Adipose tissue (tissue), 3 donors: ENCODE results near the gene IGSF3. TPM values are rescaled to one million over a fixed set of nuclear protein-coding genes. Genes with fewer than 3 reads are reported as not detected.
"Not testable (repeated sequence)": the region's sequence is repeated elsewhere in the genome, so short reads cannot be mapped to it uniquely, and the experiment has no call there.

ENCODE experiments used
- H3K27ac ChIP-seq: one replicate; pipeline ENCODE4 v1.5.1; 2013; ENCODE audit warnings: low read depth, low read length
- WGBS, 3 donors: extraction: QIAGEN DNeasy Blood & Tissue Kit; methylation state at CpG; one replicate each; pipeline ENCODE4 v1.1.7; 2013; 5-methylcytosine and 5-hydroxymethylcytosine counted together
- polyA plus RNA-seq, 3 donors: library from polyadenylated mRNA; stranded (reverse); fragments of 200-250 nt; gene quantifications; one replicate each; pipeline ENCODE4 v1.2.3, GENCODE V29; 2013
- donor health status: healthy with polysubstance abuse.
- donor health status: Bipolar disorder and iron deficiency.
- donor health status: healthy.

Gene IGSF3
- polyA plus RNA-seq, 3 donors = 1.0 to 1.9 (median 1.1) TPM

DNA sequence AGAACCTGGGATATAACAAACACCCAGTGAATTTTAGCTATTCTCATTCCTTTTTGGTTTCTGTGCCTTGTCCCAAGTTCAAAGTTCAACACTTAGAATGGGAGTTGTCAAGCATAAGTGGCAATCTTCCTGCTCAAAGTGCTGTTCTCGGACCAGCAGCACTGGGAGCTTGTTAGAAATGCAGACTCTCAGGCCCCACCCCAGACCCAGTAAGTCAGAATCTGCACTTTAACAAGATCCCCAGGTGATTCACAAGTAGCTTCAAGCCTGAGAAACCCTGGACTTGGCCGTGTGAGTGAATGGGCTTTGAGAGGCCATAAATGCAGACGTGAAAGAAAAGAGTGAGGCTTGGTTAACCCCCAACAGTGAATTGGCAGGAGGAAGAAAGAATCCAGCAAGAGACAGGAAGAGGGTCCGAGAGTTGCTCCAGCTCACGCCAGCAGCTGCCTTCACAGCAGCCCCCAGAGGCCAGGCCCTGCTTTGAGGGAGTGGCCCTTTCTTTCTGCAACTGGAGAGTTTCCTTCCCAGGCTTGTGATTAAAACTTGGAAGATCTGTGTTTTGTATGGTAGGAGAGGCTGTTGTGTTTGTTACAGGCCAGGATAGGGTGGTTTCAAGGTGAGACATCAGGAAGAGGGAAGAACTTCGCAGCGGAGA lies 75.5 kb downstream of the IGSF3 start:
- 78 to 90% (median 79%) methylated on average over 6 to 7 of the region's 7 CpGs for whole genome bisulfite sequencing, 3 donors
- H3K27ac ChIP-seq = not testable (repeated sequence)

DNA sequence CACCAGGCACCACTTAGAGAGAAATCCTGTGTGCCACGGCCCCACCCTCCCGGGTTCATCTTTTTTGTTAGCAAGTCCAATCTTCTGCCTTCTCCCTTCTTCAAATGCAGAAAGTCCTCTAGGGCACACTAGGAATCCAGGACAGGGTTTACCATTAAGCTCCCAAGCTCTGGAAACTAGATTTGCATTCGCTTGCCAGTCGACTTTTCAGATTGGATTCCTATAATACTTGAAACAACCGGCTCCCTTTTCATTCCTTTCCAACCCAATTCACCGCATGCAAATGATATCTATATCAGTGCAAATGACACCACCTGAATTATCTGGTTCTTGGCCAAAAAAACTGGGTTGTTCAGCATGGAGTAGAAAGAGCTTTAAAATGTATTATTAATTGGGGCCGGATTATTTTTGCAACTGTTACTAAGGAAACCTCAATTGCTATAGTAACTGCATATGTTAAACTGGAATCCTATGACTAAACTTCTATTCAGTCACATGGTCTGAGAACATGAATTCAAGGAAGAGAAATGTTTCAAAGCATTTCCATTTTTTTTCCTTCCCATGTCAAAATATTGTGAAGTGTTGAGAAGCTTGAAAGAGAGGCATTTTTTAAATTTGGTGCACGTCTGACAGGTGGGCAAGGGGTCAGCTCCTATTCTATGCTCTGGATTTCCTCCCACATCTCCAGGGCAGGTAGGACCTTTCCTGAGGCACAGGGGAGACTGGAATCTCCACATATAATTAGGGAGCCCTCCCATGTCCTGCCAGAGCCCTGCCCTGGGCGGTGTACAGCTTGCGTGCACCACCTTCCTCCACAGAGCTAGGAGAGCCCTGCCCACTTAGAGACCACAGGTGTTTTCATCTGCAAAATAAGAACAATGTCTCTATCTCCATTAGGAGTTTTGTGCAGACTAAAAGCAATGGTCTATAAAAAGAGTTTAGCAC lies 76.3 kb downstream of the IGSF3 start:
- WGBS, 3 donors = 77 to 92% (median 77%) methylated on average over 4 to 5 of the region's 10 CpGs
- H3K27ac ChIP-seq = not testable (repeated sequence)

DNA sequence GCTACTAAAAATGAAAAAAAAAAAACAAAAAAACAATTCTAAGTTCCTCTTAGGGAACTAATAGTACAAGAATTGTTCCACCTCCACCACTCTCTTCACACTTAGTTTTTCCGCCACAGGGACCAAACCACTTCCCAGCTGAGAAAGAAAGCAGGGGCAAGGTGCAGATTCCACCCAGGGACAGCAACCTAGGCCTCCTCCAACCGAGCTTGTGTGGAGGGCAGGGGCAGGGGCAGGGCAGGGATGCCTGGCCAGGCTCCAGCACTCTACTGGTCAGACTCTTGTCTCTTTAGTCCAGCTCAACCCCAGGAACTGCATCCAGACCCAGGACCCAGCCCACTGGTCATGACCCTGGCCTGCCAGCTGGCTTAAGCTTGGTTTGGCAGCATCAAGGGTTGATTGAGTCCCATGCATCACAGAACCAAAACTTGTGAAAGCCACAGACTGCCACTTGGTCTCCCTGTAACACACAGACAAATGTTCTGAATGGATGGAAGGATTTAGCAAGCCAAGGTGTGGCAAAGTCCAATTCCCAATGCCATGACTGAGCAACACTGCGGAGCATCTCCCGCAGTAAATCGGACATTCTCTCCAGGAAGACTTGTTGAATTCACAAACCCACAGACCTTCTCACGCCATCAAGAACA lies 77.1 kb downstream of the IGSF3 start:
- H3K27ac ChIP-seq = not testable (repeated sequence)
- 80 to 87% (median 85%) methylated on average over 6 of the region's 6 CpGs for WGBS, 3 donors

DNA sequence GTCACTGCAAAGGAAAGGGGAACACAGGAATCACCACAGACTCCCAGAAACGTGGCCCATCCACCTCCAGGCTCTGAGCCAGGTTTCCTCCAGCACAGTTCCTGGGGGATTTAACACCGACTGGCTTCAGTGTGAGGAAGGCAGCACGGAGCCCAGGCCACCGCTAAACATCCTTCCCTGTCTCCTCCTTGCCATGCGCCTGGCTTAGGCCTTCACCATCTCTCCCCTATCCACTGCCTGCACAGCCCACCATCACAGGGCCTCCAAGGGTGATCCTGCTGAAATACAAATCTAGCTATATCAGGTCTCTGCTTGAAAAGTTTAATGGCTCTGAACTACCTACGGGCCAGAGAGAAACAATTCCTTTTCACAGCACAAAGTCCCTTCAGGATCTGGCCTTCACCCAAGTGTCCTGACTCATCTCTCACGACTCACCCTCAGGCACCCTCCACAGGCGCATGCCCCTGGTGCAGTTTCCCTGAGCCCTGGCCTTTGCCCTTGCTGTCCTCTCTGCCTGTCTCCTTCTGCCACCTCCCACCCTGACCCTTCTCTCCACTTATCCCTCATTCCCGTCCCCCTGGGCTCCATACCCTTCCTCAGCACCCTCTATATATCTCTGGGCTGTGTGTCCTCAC lies 78.3 kb downstream of the IGSF3 start:
- H3K27ac ChIP-seq = not testable (repeated sequence)
- 55 to 66% (median 61%) methylated on average over 9 of the region's 9 CpGs for WGBS, 3 donors

DNA sequence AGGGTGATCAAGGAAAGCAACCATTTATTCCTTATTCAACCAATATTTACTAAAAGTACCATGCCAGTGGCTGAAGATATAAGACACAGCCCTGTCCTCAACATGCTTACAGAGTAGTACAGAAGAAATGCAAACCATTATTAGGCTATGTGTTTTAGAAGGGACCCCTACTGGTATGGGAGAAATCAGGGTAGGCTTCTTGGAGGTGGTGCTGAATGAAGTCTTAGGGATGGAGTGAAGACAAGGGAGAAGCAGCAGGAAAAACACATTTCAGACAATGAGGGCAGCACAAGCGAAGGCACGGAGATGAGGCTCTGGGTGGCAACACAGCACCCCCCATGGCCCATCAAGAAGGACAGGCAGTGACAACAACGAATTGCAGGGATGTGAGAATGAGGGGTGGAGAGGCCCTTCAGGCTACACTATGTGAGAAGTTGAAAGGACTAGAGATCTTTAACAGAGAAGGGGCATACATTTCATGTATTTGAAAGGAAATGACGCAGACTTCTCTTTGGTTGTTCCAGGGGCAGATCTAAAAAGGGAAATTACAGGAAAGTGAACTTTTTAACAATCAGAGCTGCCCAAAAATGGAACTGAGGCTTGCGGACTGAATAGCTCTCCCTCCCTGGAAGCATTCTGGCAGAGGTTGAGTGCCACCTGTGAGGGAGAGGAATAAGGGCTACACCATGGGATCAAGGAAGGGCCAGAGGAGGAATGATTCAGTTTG lies 79.9 kb downstream of the IGSF3 start:
- WGBS, 3 donors = 62 to 86% (median 65%) methylated on average over 5 of the region's 5 CpGs
- no peak overlapping the region for H3K27ac ChIP-seq

DNA sequence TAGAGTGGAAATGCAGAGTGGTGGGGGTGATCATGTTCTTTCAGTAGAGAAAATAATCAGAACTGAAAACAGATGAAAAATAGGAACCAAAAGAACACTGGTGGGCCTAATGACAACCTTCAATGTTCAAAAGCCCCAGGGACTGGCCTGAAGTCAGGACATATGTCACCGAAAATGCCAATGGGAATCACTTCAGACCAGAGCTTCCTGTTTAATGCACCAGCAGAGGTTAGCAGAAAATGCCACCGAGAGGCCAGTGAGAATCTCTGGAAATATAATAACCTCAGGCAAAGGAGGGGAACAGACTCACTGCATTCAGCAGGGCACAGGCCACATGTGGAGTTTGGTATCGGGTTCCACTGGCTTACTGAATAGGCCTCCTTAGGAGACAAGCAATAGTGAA lies 80.8 kb downstream of the IGSF3 start:
- WGBS, 3 donors = 80 to 84% (median 82%) methylated on average over 3 of the region's 3 CpGs
- H3K27ac ChIP-seq = no peak overlapping the region

DNA sequence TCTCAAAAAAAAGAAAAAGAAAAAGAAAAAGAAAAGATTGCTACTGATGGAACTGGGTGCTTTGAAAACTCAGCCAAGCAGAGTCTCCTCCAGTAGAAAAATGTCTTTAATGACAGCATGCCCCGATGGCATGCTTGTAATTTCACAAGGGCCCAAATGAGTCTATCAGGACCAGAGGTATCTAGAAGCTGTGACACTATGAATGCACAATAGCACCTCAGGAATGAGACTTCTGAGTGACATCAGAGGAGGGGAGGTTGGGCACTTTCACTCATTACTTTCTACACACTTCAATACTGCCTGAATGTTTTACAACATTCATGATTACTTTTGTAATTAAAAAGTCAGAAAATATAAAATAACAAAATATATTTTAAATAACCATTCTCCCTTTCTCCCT lies 81.6 kb downstream of the IGSF3 start:
- 70 to 78% (median 77%) methylated on average over 1 of the region's 1 CpG for WGBS, 3 donors
- H3K27ac ChIP-seq = no peak overlapping the region

DNA sequence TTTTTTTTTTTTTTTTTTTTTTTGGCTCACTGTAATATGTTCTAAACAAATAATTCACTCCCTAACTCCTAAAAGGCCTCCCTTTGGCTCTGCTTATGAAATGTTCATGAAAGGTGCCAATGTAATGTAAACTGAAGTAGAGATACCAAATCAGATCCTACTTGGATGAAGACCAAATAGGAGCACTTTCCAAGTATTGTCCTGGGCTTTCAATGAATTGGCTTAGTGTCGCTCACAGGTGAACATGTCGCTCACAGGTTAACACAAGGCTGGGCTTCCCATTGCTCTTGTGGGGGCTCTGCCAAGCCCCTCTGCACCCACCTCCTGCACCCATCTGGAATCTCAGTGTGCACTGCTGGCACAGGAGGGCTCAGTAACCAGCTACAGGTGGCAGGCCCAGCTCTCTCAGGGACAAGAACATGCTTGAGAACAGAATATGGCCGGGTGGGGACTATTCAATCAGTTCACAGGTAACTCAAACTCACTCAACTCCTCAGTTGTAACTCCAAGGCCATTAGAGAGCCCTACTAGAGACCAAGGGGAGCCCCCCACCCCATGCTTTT lies 86.1 kb downstream of the IGSF3 start:
- H3K27ac ChIP-seq = no peak overlapping the region
- 33 to 90% (median 90%) methylated on average over 3 of the region's 3 CpGs for WGBS, 3 donors

DNA sequence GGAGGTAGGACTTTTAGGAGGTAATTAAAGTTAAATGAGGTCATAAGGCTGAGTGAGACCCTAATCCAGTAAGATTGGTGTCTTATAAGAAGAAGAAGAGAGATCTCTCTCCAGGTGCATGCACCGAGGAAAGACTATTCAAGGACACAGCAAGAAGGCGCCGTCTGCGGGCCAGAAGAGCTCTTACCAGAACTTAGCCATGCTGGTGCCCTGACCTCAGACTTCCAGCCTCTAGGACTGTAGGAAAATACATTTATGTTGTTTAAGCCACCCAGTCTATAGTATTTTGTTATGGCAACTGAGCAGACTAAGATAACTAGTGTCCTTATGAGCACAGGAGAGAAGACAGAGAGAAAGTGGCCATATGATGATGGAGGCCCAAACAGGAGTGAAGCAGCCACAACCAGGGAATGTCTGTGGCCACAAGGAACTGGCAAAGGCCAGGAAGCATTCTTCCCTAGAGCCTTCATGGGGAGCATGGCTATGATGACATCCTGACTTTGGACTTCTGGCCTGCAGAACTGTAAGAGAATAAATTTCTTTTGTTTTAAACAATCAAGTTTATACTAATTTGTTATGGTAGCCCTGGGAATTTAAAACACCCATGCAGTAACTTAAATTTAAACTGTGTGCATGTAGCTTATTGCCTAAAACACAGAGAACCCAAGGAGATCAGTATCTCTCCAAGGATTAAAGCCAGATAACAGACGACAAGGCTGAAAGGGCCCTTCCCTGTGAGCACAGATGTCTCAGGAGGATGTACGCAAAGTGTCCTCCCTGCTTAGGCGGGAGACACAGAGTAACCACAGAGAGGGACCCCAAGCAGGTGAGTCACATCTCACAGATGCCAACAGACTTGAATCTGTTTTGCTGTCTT lies 86.8 kb downstream of the IGSF3 start:
- H3K27ac ChIP-seq = no peak overlapping the region
- 65 to 87% (median 83%) methylated on average over 7 of the region's 7 CpGs for WGBS, 3 donors

DNA sequence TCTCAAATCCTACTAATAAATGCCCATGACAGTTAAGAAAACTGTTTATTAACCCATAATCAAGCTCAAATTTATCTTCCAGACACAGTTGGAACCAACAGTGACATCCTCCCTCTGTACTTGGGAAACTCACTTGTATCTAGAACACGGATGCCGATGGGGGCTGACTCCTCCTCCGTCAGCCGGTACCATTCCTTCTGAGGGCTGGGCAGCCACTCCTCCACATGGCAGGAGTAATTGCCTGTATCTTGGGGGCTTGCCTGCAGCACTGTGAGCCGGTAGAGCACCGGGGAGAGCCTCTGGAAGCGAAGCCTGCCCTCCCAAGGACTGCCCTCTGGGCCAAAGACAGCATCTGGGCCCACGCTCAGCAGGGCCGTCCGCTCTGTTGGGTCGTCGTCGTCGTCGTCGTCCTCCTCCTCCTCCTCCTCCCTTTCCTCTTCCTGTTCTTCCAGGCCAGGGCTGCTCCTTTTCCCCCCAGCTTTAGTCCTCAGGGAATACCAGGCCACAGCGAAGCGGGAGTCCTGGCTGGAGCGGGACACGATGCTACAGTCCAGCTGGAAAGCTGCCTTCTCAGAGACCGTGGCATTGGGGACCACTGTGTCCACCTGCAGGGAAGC lies 88.2 kb downstream of the IGSF3 start:
- H3K27ac ChIP-seq = no peak overlapping the region
- 45 to 70% (median 61%) methylated on average over 20 to 21 of the region's 21 CpGs for WGBS, 3 donors

DNA sequence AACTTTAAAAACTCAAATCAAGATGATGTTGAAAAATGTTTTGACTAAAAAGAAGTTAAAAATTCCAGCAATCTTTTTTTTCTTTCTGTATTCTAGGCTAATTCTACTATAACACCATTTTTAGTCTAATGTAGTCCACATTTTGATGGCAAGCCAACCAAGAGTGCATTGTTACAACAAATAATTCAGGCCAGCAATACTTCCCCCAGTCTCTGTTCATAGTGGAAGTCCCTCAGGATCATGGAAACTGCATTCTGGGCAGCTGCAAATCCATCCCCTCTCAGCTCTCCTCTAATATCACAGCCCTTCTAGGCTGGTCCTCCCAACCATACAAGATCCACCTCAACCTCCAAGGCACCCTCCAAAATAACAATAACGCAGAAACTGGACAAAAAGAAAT lies 89.0 kb downstream of the IGSF3 start:
- H3K27ac ChIP-seq = no peak overlapping the region
- WGBS, 3 donors = 85 to 94% (median 94%) methylated on average over 1 of the region's 1 CpG

DNA sequence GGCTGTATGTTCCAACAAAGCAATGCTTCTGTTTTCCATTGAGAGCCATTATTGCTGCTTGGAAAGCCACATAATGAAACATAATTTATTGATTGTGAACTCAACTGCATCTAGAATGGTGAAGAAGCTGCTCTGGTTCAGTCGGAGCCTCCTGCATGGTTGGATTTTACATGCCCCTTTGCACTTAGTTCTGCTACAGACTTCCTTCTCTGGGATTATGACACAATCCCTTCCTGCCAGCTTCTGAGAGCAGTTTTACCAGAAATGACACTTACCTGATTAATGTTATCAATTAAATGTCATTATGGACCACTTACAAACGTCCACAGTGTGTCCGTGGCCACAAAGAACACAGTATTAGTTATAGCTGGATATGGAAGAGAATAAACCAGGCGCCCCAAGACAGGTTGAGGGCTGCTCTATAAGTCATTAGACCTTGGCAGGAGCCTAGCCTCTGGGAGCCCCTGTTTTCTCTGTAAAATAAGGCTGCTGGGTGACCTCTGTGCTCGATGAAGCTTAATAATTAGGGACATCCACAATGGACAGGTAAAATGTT lies 89.7 kb downstream of the IGSF3 start:
- H3K27ac ChIP-seq = no peak overlapping the region
- WGBS, 3 donors = 69 to 78% (median 70%) methylated on average over 5 of the region's 5 CpGs

DNA sequence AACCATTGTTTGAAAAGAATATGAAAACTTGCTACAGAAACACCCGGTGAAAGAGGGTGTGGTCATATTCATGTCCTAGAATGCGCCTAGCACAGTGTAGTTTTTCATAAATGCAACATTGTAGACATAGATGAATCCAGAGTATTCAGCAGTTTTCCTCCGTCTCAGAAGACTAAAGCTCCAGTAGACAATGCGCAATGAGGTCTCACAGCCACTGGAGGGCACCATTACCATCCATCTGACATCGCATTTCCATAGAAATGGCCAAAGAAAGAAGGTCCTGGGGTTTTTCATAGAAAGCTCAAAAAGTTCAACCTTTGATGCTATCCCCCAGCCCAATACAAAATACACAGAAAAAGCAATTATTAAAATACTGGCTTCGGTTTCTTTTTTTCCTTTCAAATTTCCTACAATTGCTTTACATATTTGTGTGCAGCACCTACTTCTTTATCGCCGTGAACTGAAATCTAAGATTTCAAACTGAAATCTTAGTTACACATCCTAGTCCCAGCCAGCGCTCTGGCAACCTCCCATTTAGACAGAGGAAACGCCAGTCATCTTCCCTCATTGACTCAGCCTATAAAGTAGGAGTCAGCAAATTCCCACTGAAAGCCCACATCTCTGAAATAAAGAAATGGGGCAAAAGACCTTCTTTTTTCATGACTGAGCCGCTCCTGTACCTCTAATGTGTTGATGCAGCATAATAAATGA lies 92.8 kb downstream of the IGSF3 start:
- H3K27ac ChIP-seq = no peak overlapping the region
- 26 to 29% (median 29%) methylated on average over 11 of the region's 11 CpGs for WGBS, 3 donors

DNA sequence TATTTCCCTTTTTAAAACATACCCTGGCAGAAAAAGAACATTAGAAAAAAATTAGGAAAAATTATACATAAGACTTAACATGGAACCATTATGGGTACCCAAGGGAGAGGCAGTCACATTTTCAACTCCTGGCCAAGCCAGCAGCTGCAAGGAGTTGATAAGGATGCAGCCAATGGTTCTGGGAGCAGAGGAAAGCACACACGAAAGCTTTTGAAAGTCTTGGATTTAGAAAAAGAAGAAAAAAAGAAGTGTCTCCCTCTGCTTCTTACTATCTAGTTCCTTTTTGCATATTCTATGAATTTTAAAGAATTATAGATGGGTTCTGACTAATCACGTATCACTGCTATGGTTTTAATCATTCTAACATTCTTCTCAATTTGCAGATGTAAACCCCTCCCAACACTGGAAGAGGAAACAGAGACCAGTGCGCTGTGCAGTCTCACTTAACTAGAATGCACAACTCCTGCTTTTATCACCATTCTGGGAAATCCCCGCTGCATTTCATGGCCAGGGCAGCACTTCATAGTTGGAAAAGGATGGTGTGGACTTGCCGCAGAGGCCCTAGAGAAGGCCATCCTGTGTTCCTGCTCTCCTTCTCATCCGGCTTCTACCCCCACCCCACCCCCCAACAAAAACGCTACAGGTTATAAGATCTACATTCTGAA lies 94.0 kb downstream of the IGSF3 start:
- 61 to 70% (median 61%) methylated on average over 7 of the region's 7 CpGs for WGBS, 3 donors
- H3K27ac ChIP-seq = no peak overlapping the region

DNA sequence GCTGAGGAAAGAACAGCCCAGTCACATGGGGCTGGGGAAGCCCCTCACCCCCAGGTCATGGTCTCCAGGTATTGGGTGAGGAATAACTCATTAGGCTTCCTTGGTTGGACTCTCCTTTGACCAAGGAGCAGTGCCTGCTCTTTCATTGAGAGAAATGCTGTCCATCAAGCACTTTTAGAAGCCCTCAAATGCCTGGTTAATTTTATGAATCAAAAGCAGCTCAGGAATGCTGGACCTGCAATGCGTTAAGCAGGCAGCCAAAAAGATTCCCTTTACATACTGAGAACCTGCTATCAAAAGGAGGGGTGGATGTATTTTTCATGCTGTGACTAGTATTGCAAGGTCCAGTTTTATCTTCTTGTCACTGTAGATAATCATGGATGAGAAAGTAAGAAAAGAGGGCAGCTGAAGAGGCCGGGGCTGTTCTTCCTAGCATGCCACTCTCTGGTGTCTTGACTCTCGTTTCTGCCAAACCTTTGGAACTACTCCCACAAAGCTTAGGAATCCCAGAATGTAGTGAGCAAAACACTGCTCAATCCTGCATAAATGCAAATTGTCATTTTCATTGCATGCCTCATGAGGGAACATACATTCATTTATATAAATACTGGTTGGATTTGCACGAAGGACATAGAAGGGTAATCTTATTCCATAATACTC lies 94.6 kb downstream of the IGSF3 start:
- 72 to 80% (median 76%) methylated on average over 4 of the region's 4 CpGs for WGBS, 3 donors

More for the DNA sequence above, 94.6 kb downstream of the IGSF3 start:
- no peak overlapping the region for H3K27ac ChIP-seq
